Gastrocnemius medialis (tissue), 4 donors: ENCODE measurements around the gene MMP15.

Experiments used
- POLR2A ChIP-seq, 2 donors: fragments of 450-650 bp; IDR thresholded peaks; one replicate each; pipeline ENCODE4 v1.6.1; 2017; ENCODE audit warnings: antibody characterized with exemption in 2 of 2, mild to moderate bottlenecking in 2 of 2, moderate library complexity in 2 of 2
- TF ChIP-seq, protein P1 (sequence below), 5 experiments: fragments of 450-650 bp in 3 of 5; fragments of 200-600 bp in 2 of 5; sonication (generic) in 2 of 5; IDR thresholded peaks in 4 of 5; conservative IDR thresholded peaks in 1 of 5; 1 replicate in 4 of 5; 2 replicates in 1 of 5; pipeline ENCODE4 v1.5.1; 2016 to 2019; ENCODE audit warnings: antibody characterized with exemption in 5 of 5, mild to moderate bottlenecking in 3 of 5, moderate library complexity in 3 of 5

DNA sequence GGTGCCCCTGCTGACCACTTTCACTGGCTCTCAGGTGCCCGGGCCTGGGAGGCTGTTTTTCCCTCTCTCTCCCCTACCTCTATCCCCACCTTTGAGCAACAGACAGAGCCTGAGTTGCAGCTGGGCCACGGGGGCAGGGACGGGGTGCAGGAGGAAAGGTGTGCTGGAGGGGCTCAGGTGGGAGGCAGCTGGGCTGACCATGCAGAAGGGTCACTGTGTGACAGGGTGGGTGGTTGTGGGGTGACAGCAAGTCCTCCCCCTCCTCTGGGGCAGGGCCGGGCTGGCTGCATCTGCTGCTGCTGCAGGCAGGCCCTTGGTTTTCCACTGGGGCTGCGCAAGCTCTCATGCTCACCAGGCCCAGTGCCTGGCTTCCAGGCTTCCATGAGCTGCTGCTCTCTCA is 31.7 kb upstream of the MMP15 start:
- TF ChIP-seq POLR2A (IDR thresholded peaks at IDR 0.05), result no peak
- TF ChIP-seq, protein P1, sequence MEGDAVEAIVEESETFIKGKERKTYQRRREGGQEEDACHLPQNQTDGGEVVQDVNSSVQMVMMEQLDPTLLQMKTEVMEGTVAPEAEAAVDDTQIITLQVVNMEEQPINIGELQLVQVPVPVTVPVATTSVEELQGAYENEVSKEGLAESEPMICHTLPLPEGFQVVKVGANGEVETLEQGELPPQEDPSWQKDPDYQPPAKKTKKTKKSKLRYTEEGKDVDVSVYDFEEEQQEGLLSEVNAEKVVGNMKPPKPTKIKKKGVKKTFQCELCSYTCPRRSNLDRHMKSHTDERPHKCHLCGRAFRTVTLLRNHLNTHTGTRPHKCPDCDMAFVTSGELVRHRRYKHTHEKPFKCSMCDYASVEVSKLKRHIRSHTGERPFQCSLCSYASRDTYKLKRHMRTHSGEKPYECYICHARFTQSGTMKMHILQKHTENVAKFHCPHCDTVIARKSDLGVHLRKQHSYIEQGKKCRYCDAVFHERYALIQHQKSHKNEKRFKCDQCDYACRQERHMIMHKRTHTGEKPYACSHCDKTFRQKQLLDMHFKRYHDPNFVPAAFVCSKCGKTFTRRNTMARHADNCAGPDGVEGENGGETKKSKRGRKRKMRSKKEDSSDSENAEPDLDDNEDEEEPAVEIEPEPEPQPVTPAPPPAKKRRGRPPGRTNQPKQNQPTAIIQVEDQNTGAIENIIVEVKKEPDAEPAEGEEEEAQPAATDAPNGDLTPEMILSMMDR (IDR thresholded peaks at IDR 0.05 in 4 of 5, conservative IDR thresholded peaks at IDR 0.05 in 1 of 5), result no peak
